ENCODE data around the gene KDM2A.

- no peak for TF ChIP-seq POLR2A (IDR thresholded peaks at IDR 0.05)
- TF ChIP-seq CTCF (IDR thresholded peaks at IDR 0.05), result no peak
Observed at GRCh38 chr11:67282155-67282875, 163.3 kb downstream of the KDM2A start.
